NK-92 treated with Interleukin-12 subunit alpha and Interleukin-12 subunit beta, amount 100 ng/mL, for 24 hours (cell line): ENCODE results near the gene GLYR1.
A peak's percentile ranks its signal among the peaks of the same experiment; 100 is the strongest.

Experiments
- DNase-seq: peaks from one replicate; lab custom pipeline; 2025; lab: John Stamatoyannopoulos, UW

GLYR1 gene

DNA sequence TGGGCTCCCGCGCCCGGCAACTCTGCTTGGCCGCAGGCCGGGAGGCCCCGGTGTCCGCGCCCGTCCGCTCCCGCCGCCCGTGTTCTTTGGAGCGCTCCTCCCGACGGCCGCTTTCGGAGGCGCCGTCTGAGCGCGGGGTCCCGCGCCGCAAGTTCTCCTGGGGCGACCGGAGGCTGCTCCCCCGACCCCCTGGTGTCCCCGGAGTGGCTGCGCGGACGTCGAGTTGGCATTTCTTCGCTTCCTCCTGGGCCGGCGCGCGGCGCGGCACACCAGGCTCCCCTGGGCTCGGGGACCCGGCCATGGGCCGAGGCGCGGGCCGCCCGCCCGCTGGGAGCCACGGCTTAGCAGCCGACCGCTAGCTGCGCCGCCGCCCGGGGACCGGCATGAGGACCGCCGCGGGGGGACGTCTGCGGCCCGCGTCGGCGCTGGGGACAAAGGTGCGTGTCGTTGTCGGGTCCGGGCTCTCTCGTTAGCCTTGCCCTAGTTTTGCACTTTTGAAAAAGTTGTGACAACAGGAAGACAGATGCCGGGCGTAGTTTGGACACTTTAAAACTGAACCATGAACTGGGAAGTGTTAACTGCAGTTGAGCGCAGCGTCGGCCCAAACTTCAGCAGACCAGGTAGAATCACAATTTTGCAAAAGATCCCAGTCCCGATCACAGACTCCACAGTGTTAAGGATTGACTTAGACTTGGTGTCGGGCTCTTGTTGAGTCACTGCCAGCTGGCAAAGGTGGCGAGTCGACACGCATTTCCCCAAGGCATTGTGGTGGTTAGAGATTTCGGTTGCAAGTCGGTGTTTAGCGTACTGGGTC is 893 bp upstream of the GLYR1 start:
- DNase-seq, result peak; percentile 52

DNA sequence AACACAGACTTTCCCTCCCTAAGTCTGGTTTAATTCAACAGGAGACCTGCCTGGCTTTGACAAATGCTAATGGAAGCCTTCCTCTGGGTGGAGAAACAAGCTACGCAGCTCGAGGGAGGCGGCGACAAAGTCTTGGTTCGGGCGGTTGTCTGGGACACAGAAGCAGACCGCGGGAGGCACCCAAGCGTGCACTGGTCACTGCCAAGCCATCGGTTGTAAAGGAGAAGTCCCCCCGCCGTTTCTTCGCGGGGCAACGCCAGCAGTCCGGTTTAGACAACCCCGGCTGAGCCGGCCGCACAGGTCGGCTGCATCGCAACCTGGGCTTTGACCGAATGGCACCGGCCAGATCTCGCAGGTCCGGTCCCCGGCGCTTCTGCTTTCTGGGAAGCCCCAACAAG is 586 bp downstream of the GLYR1 start:
- no peak for DNase-seq

DNA sequence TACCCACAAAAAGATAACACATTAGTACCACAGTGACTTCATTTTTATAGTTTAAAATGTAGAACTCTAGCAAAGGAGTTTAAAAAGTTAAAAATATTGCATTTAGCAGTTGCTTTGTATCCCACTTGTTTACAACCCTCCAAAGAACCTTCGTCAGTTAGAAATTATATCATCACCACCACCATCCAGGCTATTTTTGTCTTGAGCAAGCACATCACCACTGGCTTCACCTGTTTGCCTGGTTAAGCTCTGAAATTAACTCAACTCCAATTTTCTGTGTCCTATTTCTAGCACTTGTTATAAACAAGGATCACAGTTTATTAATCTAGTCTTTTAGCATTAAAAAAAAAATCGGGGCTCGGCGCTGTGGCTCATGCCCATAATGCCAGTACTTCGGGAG is 6.1 kb downstream of the GLYR1 start:
- no peak for DNase-seq

DNA sequence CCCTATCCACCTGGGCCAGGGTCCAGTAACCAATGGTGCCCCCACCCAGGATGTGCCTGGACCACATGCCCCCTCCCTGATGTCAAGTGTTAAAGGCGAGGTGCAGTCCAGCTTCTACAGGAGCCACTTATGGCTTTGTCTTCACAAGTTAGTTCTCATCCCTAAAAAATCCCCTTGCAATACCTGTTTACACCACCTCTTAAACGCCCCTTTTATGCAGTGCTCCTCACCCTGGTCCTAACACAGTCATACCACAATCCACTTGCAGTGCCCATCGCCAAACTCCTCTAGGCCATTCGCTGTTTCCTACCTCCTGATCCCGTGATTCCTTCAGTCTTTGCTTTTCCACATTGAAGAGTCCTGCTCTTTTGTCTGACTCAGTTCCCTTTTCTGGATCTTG is 7.1 kb downstream of the GLYR1 start:
- no peak for DNase-seq

DNA sequence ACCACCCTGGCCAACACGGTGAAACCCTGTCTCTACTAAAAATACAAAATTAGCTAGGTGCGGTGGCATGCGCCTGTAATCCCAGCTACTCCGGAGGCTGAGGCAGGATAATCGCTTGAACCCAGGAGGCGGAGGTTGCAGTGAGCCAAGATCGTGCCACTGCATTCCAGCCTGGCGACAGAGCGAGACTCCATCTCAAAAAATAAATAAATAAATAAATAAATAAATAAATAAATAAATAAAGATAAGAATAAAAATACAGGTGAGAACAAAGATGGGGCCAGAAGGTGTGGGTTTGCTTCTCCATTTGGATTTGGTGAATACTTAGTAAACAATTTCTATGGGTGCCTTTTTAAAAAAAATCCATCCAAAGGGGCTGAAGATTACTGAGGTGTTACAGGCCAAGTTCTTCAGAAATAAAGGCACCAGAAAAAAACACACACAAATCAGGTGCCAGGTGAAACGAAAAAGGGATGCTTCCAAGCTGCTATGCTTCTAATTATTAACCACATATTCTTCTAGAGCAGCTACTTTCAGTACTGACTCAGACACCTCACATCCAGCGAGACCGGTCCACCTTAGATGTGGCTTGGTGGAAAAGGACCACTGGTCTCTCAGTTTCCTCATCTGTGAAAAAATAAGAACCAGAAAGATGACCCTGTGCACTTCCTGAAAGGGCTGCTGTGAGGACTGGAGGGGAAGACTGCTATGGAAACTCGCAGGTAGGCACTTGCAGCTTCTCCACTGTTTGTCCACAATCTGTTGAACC is 9.2 kb downstream of the GLYR1 start:
- no peak for DNase-seq

DNA sequence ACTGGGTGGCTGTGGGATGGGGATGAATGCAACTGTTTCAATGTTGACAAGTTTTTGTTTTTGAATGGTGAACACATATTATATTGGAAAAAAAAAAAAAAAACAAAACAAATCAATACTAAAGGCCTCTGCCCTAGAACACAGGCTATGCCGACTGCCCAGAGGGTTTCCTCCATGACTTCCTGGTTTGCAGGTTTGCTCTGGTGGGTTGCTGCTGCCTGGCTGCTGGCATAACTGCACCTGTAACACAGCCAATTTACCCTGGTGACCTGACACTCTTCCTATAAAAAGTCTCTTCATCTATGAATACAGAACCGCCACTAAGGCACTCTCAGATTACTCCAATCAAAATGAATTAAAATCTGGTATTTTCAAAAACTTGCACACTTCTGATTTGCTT is 10.4 kb downstream of the GLYR1 start:
- DNase-seq, result no peak

DNA sequence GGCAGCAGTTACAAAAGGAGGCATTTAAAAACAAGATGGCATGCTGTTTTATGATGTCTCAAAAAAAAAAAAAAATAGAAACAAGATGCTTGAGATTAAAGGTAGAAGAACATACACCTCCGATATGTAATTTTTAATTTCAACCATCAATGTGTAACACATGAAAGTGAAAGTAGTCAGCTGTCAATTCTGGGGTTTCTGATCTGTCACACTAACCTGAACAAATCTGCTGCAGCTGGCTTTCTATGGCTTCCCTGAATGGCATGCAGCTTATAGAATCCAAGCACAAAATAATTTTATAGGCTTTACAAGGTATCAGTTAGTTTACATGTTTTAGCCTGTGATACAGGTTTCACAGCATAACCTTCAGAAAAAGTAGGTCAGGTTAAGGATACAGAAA is 13.5 kb downstream of the GLYR1 start:
- no peak for DNase-seq

DNA sequence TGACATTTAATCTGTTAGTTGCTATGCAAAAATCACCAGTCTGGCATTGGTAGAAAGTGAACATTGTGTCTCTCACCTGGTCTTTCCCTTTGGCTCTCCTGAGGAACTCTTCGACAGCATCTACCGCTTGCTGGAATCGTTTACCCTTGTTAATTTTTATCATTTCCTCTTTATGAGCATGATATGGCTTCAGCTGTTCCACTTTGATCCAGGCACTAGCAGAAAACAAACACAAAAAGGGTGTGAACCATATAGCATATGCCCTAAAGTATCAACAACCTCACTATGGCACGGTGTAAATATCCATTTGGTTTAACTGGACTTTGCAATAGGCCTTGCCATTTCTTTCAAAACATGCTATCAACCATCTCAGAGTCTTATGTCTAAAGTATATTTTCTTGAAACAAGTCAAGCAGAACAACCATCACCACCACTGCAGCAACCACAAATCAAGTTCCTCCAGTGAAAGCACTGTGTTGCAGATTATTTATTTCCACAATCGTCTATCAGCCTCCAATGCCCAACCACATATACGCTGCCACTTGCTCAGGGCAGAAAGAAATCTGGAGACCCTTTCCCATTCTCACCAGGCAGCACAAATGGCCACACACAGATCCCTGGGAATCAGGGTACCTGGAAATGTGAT is 14.3 kb downstream of the GLYR1 start:
- no peak for DNase-seq

DNA sequence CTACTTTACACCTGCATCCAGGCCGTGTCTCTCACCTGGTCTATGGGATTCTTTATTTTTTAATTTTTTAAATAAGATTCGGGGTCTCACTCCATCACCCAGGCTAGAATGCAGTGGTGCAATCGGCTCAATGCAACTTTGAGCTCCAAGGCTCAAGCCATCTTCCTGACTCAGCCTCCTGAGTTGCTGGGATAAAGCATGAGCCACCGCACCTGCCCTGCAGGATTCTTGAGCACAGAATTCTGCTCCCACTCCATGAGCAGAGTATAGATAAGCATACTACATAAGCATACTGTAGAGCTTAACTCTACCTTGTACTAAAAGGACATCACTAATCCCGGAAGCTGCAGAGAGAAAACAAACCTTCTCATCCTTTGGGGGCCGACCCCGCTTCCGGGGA is 15.5 kb downstream of the GLYR1 start:
- DNase-seq, result no peak

DNA sequence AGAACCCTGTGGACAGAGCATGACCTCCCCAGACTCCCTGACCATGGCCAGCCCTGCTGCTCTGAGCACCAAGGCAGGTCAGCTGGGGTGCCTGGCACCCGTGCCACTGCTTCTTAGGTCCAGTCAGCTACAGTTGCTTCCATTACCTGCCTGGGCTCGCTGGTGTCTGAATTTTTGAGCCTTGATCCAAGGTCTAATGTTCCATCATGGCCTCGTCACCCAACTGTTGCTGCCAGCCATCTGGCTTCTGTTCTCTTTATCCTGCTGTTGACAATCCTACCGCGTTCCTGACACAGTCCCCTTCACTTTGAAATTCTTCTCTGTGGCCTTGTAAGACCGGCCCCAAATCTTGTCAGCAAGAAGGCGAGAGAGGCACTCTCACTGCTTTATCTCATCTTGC is 16.7 kb downstream of the GLYR1 start:
- DNase-seq, result no peak

DNA sequence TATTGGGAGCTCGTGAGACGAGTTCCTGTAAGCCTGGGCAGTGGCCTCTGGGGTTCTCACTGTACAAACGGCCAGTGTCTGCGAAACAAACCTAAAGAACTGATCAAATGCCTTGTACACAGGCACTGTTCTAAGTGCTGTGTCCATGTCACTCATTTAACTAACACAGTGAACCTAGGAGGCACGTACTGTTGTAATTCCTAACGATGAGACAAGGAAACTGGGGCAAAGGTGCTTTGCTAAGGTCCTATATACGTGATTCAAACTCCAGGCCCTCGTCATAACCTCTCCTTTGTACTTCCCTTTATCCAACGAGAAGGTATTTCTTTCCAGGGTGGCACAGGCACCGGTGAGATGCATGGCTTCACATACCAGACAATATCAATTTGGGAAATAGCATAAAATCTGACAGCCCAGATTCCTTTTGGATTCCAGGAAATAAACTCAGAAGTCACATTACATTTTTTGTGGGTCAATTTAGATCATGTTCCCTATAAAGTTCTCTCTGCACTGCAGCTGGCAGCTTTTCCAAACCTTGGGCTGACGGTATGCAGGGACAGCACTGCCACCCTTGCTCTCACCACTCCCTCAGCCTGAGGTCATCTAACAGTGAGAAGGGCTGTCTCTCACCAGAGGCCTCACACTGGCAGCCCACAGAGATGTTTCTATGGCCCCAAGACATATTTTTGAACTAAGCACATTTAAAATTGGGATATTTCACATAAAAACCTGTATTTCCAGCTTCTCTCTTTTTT is 18.3 kb downstream of the GLYR1 start:
- DNase-seq, result no peak

DNA sequence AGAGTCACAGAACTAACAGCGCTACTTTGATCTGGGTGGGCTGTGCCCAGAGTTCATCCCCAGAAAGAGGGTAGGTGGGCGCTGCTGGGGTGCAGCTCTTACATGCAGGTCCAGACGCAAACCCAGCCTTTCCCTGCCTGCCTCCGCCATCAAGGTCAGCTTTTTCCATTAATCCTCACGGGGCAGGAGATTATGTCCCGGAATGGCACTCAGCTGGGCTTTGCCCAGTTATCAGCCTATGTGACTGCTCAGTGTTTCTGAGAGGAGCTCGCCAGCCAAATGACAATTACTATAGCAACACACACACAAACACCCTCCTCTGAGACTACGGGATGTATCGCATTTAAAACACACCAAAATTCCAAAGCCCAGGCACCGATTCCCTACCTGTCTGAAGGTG is 20.1 kb downstream of the GLYR1 start:
- no peak for DNase-seq

DNA sequence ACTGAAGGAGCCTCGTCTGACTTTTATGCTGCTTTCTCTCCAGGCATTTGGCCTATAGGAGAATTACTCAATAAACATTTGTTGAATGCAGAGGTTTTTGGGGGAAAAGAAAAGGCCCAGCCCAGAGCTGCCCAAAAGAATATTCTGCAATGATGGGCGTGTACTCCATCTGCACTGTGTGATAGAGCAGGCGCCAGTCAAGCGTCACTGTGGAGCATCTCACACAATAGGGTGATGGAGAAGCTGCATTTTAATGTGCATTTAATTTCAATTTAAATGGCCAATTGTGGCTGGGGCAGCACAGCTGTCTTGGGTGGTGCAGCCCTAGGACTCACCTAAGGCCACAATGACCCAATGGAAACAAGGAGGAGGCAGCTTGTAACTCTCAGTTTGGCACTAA is 20.6 kb downstream of the GLYR1 start:
- DNase-seq, result no peak

DNA sequence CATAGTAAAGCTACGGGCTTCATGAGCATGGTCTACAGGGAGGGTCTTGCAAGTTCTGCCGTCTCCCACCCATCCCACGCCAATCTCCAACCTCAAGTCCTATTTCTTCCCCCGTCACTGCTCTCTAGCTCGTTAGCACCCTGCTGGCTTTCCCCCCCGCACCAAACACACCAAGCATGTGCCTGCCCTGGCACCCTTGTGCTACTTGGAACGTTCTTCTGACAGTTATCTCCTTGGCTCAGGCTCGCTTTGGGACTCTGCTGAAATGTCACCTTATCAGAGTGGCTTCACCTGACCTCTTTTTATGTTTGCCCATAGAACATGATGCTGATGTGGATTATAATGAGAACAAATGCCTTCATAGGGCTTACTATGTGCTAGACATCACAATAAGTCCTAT is 21.9 kb downstream of the GLYR1 start:
- no peak for DNase-seq

DNA sequence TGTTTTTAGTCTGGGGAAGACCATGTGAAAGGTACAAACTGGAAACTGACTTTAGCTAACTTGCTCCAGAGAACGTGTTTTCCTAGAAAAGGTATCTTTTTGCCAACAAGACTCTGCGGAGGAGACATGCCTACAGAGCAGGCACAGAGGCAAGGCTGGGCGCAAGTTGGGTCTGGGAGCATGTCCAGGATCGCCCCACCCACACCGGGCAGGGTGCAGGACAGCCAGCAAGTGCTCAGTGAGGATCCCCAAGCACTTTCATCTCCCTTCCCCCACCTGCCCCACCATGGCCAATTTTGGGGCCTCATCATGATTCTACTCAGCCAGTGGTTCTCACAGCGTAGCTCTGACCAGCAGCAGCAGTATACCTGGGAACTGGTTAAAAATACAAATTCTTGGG is 26.4 kb downstream of the GLYR1 start:
- DNase-seq, result no peak

DNA sequence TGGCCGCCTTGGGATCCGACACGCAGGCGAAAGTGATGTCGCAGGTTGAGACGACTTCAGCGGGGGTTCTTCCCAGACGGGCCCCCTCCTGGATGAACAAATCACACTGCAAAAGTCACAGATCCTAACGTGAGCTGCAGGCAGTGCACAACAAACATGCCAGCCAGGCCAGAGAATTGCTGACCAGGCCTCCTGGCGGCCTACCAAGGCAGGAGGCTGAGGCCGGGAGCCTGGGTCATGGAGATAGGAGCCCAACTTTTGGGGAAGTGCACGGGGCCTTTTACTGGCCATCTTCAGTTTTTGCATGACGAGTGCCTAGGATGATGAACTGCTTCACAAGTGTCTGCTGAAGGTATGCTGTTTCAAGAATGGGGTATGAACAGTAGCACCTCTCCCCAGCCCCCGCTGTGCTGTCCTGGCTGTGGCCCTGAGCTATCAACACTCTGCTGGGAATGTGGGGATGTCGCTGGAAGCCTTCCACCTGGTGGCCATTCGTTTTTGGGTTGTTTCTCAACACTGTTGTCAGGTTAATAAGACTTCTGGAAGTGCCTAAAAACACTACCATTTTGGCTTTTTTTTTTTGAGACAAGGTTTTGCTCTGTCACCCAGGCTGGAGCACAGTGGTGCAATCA is 32.4 kb downstream of the GLYR1 start:
- DNase-seq, result no peak

DNA sequence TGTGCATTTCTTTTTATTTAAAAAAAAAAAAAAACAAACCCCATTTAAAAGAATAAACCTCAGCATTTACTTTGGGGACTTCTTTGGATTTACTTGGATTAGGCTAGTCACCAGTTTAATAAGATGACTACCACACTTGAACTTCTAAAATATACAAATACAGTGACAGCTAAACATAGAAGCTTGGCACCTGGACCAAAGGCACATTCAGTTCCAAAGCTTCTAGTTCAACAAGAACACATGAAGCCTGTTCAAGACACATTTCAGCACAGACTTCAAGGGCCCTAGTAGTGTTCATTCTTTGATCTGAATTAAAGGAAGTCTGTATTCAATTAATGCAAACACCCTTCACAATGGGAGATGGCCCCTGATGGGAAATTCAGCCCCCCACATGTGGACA is 33.0 kb downstream of the GLYR1 start:
- no peak for DNase-seq

DNA sequence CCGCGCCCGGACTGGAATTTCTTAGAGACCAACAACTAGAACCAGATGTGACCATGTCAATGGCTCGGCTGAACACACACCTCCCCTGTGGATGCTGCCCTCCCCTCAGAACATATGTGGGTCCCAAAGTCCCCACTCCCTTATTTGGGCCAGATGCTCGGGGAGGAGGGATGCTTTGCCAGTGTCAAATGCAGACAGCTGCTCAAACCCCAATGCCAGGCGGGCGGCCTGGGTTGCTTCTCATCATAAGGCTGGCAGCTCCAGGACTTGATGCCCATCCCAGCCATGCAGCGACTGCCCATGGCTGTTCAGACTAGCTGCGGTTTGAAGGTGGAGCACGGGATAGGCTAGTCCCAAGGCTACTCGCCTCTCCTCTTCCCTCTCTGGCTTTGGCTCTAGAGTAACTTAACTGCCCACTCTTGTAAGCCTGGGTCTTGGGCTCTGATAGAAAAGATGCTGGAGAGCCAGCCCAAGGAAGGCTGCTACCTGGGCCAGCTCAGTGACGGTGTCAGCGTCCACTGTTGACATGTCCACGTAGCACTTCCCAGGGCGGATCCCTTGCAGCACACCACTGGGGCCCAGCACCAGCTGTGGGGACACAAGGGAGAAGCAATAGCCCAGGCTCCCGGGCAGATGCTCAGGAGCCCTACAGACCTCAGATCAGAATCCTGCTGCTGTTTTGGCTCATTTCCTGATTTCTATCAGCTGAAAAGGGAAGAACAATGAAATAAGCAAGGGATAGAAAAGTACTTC is 33.7 kb downstream of the GLYR1 start:
- DNase-seq, result no peak

DNA sequence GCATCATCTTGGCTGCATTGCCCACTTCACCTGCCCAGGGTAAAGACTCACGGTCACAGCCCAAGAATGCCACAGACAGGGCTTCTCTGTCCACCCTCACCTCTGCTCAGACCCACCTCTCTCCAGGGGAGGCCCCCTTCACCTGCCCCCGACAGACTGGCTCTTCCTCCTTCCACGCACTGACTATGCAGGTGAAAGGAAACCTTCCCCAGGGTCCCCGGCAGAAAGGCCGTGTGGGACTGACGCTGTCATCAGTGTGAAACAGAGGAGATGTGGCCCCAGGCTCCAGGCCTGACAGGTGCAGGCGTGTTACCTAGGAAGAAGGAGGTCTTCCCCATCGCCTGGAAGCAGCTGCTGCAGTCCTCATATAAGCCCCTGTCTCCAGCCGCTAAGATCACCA is 35.3 kb downstream of the GLYR1 start:
- no peak for DNase-seq

DNA sequence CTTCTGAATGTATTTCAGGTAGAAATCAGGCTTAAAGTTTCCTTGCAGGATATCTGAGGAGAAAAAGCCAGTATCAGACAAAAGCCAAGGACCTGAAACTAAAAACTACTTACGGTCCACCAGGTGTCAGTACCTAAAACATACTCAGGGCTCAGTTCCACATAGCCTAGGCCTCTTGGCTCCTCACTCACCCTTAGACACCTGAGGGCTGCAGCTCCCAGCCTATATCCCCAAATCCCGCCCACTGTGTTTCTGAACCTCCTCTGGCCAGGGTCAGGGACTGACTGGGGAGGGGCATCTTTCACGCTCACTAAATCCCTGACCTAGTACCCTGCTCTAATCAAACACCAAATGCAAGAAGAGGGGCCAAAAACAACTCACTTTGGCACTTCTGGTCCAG is 35.8 kb downstream of the GLYR1 start:
- no peak for DNase-seq

DNA sequence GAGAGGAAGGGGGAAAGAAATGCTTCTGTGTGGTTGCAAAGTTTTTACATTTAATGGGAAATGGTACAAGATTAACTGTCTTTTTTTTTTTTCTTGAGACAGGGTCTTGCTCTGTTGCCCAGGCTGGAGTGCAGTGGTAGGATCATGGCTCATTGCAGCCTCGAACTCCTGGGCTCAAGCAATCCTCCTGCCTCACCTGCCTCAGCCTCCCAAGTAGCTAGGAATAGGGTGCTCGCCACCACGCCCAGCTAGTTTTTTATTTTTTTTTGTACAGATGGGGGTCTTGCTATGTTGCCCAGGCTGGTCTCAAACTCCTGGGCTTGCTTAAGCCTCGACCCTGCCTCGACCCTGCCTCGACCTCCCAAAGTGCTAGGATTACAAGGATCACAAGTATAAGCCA is 40.8 kb downstream of the GLYR1 start:
- DNase-seq, result no peak
